ENCODE results near the gene RAP2A. TPM values are rescaled to one million over a fixed set of nuclear protein-coding genes. Genes with fewer than 3 reads are reported as not detected.
A peak's percentile ranks its signal among the peaks of the same experiment; 100 is the strongest.

RAP2A gene
- total RNA-seq, 1 donor from 2014 or later = 80.9 TPM

DNA sequence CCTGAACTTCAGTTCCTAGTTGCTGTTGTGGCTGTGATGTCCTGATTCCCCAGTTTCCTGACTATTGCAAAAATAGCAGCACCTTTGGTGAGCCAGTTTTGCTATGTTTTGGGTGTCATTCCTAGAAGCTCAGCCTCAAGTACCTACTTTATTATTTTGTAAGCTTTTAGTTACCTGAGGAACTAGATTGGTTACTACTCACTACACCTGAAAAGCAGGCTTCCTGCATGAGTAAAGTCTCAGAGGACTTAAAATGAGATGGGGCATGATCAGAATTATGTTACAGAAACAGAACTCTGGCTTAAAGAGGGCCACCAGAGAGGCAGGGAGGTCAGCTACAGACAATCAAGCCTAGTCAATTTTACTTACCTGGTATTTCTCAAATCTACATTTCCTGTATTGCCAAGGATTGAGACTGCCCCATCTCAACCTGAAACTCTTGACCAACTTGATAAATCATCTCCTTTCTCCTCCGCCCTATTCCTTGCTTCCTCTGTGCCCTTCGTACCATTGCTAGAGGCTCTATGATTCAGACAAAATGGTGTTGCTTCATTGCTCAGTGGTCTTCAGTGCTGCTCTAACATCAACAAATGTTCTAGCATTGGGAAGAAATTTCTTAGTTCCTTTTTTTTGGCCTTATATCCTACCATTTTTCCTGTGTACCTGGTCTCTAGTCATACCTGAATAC, 58.9 kb downstream of the RAP2A start:
- DNase-seq (ENCODE audit: low spot score) = no peak

GRCh38 chr13:97493456-97493855, 59.5 kb downstream of the RAP2A start:
- DNase-seq (ENCODE audit: low spot score) = no peak

DNA sequence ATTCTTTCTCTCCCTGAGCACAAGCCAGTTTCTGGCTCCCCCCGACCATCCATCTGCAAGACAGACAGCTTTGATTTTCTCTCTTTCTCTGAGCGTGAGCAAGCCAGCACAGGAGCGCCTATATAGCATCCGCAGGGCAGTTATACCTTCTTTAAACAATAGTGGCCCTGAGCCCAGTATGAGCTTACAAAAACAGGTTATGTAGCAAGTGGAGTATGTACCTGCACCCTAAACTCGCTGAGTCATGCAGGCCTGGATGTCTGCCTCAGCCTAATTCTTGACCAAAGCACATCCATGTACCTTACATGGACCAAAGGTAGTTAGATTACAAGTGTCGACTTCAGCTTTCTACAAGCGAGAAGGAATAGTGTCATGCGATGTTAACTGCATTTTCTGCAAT, 61.7 kb downstream of the RAP2A start:
- DNase-seq (ENCODE audit: low spot score) = no peak

DNA sequence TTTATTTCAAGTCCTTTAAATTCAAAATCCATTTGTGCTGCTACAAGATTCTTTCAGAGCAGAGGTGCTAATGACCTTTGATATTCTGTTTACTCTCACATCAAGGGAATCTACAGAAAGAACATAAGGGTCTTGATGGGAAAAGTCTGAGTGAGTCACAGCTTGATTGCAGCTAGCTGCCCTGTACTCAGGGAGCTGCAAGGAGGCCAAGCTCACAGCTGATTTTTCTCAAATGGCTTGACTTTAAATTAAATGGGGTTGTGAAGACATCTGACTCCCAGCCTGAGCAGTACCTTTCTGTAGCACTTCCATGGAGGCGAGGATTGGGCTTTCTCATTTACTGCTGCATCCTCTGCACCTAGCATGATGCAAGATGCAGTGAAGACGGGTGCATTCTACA, 62.5 kb downstream of the RAP2A start:
- DNase-seq (ENCODE audit: low spot score) = peak; percentile 64

DNA sequence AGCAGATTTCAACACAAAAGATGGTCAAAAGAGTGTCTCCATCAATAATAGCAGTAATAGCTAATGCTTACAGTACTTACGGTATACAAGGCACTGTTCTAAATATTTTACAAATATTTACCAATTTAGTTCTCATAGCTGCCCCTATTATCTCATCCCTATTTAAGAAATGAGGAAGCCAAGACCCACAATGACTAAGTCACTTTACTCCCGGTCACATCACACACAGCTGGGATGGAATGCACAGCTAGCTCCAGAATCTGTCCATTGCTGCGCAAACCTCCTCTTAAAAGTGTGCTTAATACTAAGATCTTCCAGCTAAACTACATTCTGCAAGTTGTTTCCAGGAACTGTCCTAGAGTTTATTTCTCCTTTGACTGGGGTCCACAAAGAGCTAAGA, 63.4 kb downstream of the RAP2A start:
- DNase-seq (ENCODE audit: low spot score) = no peak

DNA sequence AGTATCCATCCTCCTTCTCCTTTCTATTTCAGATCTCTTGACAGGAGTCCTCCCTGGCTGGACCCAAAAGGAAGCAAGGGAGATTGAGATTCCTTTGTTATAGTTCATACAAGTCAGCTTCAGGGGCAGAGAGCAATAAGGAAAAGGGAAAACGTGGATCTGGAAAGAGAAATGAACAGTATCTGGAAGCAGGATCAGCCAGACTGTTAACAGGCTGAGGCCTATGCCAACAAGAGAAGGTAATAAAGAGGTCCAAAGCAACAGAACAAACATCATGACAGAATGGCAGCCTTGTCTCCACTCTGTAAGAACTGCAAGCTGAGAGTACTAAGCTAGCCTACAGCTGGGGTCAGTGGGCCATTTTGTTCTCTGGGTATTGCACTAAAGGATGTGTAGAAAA, 64.5 kb downstream of the RAP2A start:
- no peak for DNase-seq (ENCODE audit: low spot score)

- no peak for DNase-seq (ENCODE audit: low spot score)
Observed at GRCh38 chr13:97499181-97499580, 65.2 kb downstream of the RAP2A start.

GRCh38 chr13:97502181-97502580, 68.2 kb downstream of the RAP2A start:
- peak; percentile 90 for DNase-seq (ENCODE audit: low spot score)

GRCh38 chr13:97502706-97503105, 68.7 kb downstream of the RAP2A start:
- peak; percentile 70 for DNase-seq (ENCODE audit: low spot score)

DNA sequence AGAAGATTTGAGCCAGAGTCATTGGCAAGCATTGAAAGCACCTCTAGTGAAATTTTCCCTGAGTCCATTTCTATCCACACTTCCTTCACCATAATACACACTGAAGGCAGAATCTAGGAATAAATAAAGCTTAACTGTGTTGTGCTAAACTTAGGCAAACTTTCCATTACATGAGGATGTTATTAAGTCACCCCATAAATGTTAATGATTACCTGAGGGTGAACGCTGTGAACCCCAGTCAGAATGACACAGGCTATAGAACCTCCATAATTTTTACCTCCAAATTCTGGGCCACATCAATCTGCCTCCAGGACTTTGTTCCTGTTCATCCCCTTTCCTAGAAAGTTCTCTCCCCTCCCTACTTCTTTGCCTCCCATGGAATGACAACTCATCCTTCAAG, 71.0 kb downstream of the RAP2A start:
- no peak for DNase-seq (ENCODE audit: low spot score)

GRCh38 chr13:97506511-97506910, 72.5 kb downstream of the RAP2A start:
- DNase-seq (ENCODE audit: low spot score) = peak; percentile 82

GRCh38 chr13:97512732-97513131, 78.8 kb downstream of the RAP2A start:
- no peak for DNase-seq (ENCODE audit: low spot score)

DNA sequence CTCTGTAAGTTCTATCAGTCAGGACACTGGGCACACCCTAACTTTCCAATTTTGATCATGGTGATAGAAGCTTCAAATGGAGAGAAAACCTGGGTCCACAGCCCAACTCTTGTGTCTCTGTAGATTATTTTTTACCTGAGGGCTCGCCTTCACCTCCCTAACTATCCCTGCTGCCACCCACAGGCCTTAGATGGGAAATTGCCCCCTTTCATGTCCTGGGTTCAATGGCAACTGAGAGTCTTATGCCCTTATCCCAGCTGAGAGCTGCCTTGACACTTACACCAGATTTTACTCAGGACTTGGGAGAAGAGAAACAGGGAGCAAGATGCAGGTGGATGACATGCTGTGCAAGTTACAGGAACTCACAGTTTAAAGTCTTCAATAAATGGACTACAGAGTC, 81.7 kb downstream of the RAP2A start:
- DNase-seq (ENCODE audit: low spot score) = no peak

DNA sequence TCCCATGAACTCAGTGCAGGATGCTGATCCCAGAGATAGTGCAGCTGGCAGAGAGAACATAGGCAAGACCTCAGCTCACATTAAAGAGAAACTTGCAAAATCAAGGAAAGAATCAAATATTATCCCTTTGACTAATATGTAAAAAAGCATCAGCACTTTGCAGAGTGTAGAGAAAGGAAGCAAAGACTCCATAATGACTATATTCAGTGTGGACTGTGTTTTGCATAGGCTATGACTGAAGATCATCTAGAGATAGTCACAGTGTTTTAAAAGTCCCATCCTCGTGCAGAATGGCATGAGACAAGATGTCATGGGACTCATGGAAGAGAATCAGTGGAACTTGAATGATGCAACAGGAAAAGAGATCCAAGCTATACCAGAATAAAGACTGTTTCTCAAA, 84.0 kb downstream of the RAP2A start:
- DNase-seq (ENCODE audit: low spot score) = no peak

Other genes with a start within 250 kb of the RAP2A start
- gene MBNL2, start 211.8 kb upstream of the RAP2A start, total RNA-seq (ENCODE audit: insufficient read depth, low replicate concordance) = 119 TPM